HG03159 (cell line): ENCODE measurements around the gene MTUS2.

Experiments used
- ATAC-seq: cut with Tn5 transposase; IDR thresholded peaks from one replicate; pipeline ENCODE4 v1.9.1; 2021; ENCODE audit warnings: mild to moderate bottlenecking, moderate library complexity; ENCODE audit not compliant: unreplicated experiment

MTUS2 gene

GRCh38 chr13:29537736-29538651 is 717.9 kb downstream of the MTUS2 start:
- no peak for ATAC-seq

- ATAC-seq, result no peak
Measured at GRCh38 chr13:29538652-29539040, 718.5 kb downstream of the MTUS2 start.

- no peak for ATAC-seq
Measured at GRCh38 chr13:29539856-29540255, 719.7 kb downstream of the MTUS2 start.

- ATAC-seq, result no peak
Measured at GRCh38 chr13:29540334-29540733, 720.2 kb downstream of the MTUS2 start.

GRCh38 chr13:29540799-29541198 is 720.7 kb downstream of the MTUS2 start:
- ATAC-seq, result no peak

- no peak for ATAC-seq
Measured at GRCh38 chr13:29541400-29541799, 721.3 kb downstream of the MTUS2 start.

GRCh38 chr13:29542381-29542780 is 722.2 kb downstream of the MTUS2 start:
- ATAC-seq, result no peak

GRCh38 chr13:29543230-29544215 is 723.4 kb downstream of the MTUS2 start:
- ATAC-seq, result peak; percentile 97

- no peak for ATAC-seq
Measured at GRCh38 chr13:29545988-29546387, 725.8 kb downstream of the MTUS2 start.

- no peak for ATAC-seq
Measured at GRCh38 chr13:29546662-29547061, 726.5 kb downstream of the MTUS2 start.

GRCh38 chr13:29547153-29547552 is 727.0 kb downstream of the MTUS2 start:
- no peak for ATAC-seq

GRCh38 chr13:29548722-29549121 is 728.6 kb downstream of the MTUS2 start:
- no peak for ATAC-seq

- ATAC-seq, result no peak
Measured at GRCh38 chr13:29550430-29550988, 730.4 kb downstream of the MTUS2 start.

GRCh38 chr13:29551214-29551613 is 731.1 kb downstream of the MTUS2 start:
- no peak for ATAC-seq
